ENCODE results near the gene PLEKHM2.

The PLEKHM2 gene

GRCh38 chr1:15678578-15678977 lies 5.5 kb upstream of the PLEKHM2 start:
- Histone ChIP-seq H3K27me3 (ENCODE audit: insufficient read depth, low read depth, severe bottlenecking) (no peaks in the 10 kb centered on the region), H3K9me3 (ENCODE audit: severe bottlenecking) (peaks cover 3% of the 10 kb centered on the region), H3K4me3 (ENCODE audit: low read depth, low read length) (no peak overlapping the region), H3K36me3 (no peaks in the 10 kb centered on the region), H3K27ac (no peak overlapping the region)
- TF ChIP-seq CTCF (IDR thresholded peaks at IDR 0.05; ENCODE audit: low read depth, low read length): no peak
- DNase-seq: no peak

- Histone ChIP-seq H3K4me3 (ENCODE audit: low read depth, low read length) (no peak overlapping the region), H3K27me3 (ENCODE audit: insufficient read depth, low read depth, severe bottlenecking) (no peaks in the 10 kb centered on the region), H3K9me3 (ENCODE audit: severe bottlenecking) (peaks cover 3% of the 10 kb centered on the region), H3K27ac (no peak overlapping the region), H3K36me3 (no peaks in the 10 kb centered on the region)
- DNase-seq: no peak
- no peak for TF ChIP-seq CTCF (IDR thresholded peaks at IDR 0.05; ENCODE audit: low read depth, low read length)
Measured at GRCh38 chr1:15680131-15680530, 4.0 kb upstream of the PLEKHM2 start.

GRCh38 chr1:15680561-15681348 lies 3.4 kb upstream of the PLEKHM2 start:
- Histone ChIP-seq H3K27ac (no peak overlapping the region), H3K4me3 (ENCODE audit: low read depth, low read length) (no peak overlapping the region)
- no peak for DNase-seq

GRCh38 chr1:15681349-15682292 lies 2.5 kb upstream of the PLEKHM2 start:
- Histone ChIP-seq H3K36me3 (peaks cover 3% of the 10 kb centered on the region), H3K27ac (no peak overlapping the region), H3K27me3 (ENCODE audit: insufficient read depth, low read depth, severe bottlenecking) (no peaks in the 10 kb centered on the region), H3K4me3 (ENCODE audit: low read depth, low read length) (no peak overlapping the region), H3K9me3 (ENCODE audit: severe bottlenecking) (peaks cover 3% of the 10 kb centered on the region)
- no peak for TF ChIP-seq CTCF (IDR thresholded peaks at IDR 0.05; ENCODE audit: low read depth, low read length)
- no peak for DNase-seq

More at GRCh38 chr1:15680561-15681348, 3.4 kb upstream of the PLEKHM2 start:
- no peak for TF ChIP-seq CTCF (IDR thresholded peaks at IDR 0.05; ENCODE audit: low read depth, low read length)
- Histone ChIP-seq H3K36me3 (no peaks in the 10 kb centered on the region; the same call in 1 of the 2 replicates), H3K9me3 (ENCODE audit: severe bottlenecking) (peaks cover 3% of the 10 kb centered on the region), H3K27me3 (ENCODE audit: insufficient read depth, low read depth, severe bottlenecking) (no peaks in the 10 kb centered on the region)

GRCh38 chr1:15682936-15683341 lies 1.2 kb upstream of the PLEKHM2 start:
- H3K36me3 ChIP-seq: peaks cover 3% of the 10 kb centered on the region
- no peak for TF ChIP-seq CTCF (IDR thresholded peaks at IDR 0.05; ENCODE audit: low read depth, low read length)

More at GRCh38 chr1:15682936-15683341, 1.2 kb upstream of the PLEKHM2 start:
- Histone ChIP-seq H3K4me3 (ENCODE audit: low read depth, low read length) (no peak overlapping the region), H3K27ac (no peak overlapping the region; the same call in 1 of the 2 replicates), H3K9me3 (ENCODE audit: severe bottlenecking) (no peaks in the 10 kb centered on the region), H3K27me3 (ENCODE audit: insufficient read depth, low read depth, severe bottlenecking) (no peaks in the 10 kb centered on the region)
- DNase-seq: no peak
